AG09309 (cell line): ENCODE measurements around the gene NFIX.

ENCODE experiments used
- DNase-seq: peaks from one replicate; pipeline ENCODE4 v3.0.0-alpha.2; 2010; ENCODE audit warnings: low read depth
- H3K4me3 ChIP-seq: 2 replicates; pipeline ENCODE4 v1.5.1; 2011; ENCODE audit warnings: mild to moderate bottlenecking, low read depth, low read length, moderate library complexity; ENCODE audit not compliant: control insufficient read depth
- TF ChIP-seq, protein P1 (sequence below): IDR thresholded peaks from 2 replicates; pipeline ENCODE4 v1.5.1; 2011; ENCODE audit warnings: mild to moderate bottlenecking, low read depth, low read length, inconsistent platforms; ENCODE audit not compliant: insufficient read depth, control insufficient read depth; ENCODE audit errors: missing control alignments

The NFIX gene

DNA sequence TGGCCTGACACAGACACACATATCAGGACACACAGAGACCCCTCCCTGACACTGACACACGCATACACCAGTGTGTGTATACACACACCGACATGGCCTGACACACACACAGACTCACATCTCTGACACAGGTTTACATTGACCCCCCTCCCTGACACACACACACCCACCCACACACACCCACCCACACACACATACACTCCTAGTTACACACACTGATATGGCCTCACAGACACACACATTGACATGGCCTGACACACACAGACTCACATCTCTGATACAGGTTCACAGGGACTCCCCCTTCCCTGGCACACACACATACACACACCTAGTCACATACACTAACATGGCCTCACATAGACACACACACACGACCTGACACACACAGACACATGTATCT, 4.4 kb upstream of the NFIX start:
- no peak for DNase-seq
- TF ChIP-seq, protein P1, sequence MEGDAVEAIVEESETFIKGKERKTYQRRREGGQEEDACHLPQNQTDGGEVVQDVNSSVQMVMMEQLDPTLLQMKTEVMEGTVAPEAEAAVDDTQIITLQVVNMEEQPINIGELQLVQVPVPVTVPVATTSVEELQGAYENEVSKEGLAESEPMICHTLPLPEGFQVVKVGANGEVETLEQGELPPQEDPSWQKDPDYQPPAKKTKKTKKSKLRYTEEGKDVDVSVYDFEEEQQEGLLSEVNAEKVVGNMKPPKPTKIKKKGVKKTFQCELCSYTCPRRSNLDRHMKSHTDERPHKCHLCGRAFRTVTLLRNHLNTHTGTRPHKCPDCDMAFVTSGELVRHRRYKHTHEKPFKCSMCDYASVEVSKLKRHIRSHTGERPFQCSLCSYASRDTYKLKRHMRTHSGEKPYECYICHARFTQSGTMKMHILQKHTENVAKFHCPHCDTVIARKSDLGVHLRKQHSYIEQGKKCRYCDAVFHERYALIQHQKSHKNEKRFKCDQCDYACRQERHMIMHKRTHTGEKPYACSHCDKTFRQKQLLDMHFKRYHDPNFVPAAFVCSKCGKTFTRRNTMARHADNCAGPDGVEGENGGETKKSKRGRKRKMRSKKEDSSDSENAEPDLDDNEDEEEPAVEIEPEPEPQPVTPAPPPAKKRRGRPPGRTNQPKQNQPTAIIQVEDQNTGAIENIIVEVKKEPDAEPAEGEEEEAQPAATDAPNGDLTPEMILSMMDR: no peak

DNA sequence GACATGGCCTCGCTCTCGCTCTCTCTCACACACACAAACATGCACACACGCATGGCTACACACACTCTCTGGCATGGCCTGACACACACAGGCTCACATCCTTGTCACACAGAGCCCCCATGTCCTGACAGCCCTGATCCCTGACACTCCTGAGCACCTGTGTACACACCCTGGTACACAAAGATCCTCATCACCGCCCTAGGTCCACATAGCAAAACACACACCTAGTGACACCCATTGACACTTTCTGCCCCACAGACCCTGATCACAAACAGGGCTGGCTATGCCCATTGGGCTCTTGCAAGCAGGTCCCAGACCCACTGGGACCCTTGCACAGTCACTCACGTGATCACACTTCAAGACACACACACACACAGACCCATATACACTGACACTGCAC, 4.0 kb upstream of the NFIX start:
- no peak overlapping the region for H3K4me3 ChIP-seq
- TF ChIP-seq, protein P1: no peak
- DNase-seq: no peak

More for the DNA sequence above, 4.4 kb upstream of the NFIX start:
- no peak overlapping the region for H3K4me3 ChIP-seq

DNA sequence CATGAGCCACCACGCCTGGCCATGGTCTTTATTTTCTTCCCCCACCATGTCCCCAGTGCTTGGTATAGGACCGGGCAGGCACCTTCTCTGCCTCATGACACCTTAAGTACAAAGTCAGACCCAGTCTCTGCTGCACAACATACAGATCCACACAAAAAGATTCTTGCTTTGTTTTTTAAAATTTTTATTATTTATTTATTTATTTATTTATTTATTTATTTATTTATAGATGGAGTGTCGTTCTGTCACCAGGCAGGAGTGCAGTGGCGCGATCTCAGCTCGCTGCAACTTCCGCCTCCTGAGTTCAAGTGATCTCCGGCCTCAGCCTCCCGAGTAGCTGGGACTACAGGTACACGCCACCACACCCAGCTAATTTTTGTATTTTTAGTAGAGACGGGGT, 2.5 kb upstream of the NFIX start:
- TF ChIP-seq, protein P1: no peak
- H3K4me3 ChIP-seq: no peak overlapping the region
- DNase-seq: no peak

DNA sequence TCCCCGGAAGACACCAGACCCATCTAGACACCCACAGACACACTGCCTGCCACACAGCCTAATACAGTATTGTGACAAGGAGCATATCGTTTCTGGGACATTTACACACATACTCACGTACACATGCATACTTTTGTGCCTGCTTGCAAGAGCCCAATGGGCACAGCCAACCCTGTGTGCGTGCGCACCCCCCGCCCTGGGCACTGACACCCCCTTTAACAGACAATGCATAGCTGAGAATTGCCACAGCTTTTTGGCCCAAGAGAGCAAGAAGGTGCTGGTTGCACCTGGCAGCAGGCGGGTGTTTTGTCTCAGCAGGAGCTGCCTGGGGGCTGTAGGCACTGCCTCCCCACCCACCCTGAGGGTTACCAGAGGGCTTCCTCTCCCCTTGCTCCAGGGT, 1.7 kb upstream of the NFIX start:
- DNase-seq: no peak
- no peak overlapping the region for H3K4me3 ChIP-seq
- TF ChIP-seq, protein P1: no peak

DNA sequence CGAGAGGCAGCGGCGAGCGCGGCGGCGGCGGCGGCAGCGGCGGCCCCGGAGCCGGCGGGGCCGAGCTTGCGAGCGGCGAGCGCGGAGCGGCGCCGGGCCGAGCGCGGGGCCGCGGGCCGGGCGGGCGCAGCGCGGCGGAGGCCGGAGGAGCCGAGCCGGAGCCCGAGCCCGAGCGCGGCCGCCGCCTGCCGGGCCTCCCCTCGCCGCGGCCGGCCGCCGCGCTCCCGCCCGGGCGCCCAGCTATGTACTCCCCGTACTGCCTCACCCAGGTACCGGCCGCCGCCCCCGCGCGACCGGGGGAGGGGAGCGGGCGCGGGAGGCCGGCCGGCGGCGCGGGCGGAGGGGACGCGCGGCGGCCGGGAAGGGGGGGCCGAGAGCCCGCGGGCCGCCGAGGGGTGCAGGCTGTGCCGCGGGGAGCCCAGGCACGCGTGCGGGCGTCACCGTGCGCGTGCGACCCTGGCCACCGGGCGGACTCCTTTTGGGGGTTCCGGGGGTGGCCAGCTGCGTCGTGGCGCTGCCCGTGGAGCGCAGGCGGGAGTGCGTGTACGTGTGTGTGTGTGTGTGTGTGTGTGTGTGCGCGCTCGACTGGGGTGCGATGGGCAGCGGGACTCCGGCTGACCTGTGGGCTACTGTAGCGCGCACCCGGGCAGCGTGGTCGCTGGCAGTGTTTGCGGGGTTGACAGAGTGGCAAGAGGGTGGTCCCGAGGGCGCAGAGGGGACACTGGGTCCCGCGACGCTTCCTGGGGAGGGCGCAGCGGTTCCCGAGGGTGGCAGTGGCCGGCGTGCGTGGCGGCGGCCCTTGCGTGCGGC, 526 bp downstream of the NFIX start:
- DNase-seq: no peak
- peak overlapping the region; percentile 78 for H3K4me3 ChIP-seq
- TF ChIP-seq, protein P1: no peak

DNA sequence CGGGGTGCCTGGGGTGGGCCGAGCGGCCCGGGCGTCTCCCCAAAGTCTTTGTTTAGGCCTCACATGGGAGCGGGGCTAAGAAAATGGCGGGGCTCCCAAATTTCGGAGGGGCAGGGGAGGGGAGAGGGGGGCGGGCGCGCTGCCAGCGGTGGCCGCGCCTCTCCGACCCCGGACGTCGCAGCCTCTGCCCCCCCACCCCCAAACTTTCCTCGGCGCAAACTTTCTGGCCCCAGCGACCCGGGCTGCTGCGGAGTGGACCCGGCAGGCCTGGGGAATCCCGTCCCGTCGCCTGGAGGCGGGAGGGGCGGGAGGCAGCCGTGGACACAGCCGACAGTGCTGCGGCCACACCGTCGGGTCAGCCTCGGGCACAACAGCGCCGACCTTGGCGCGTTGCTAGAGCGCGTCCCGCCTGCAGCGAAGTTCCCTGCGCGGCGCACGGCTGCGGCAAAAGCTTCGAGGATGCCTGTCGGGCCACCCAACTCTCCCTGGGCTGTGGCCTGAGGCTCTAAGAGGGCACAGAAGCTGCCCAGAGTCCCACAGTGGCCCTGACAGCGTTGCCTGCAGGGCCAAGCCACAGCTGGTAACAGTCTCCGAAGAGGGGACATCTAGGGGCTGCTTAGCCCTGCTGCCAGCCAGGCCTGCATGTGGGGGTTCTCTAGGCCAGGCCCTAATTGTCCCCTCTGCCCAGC, 1.3 kb downstream of the NFIX start:
- TF ChIP-seq, protein P1: no peak
- DNase-seq: no peak
- peak overlapping the region; percentile 78 for H3K4me3 ChIP-seq
